Colonic mucosa (tissue), 4 donors: Measurements from ENCODE around the gene NTM. TPM values are rescaled to one million over a fixed set of nuclear protein-coding genes. Genes with fewer than 3 reads are reported as not detected.

ENCODE experiments used
- DNase-seq: peaks from one replicate; pipeline ENCODE4 v3.0.0-alpha.2; 2020
- H3K27ac ChIP-seq: fragments of 200-600 bp; one replicate; pipeline ENCODE4 v1.8.0; 2021
- H3K27me3 ChIP-seq: fragments of 200-600 bp; one replicate; pipeline ENCODE4 v1.8.0; 2021
- H3K36me3 ChIP-seq: fragments of 200-600 bp; one replicate; pipeline ENCODE4 v1.8.0; 2021
- H3K4me1 ChIP-seq: fragments of 200-600 bp; one replicate; pipeline ENCODE4 v1.8.0; 2021; ENCODE audit warnings: mild to moderate bottlenecking
- H3K4me3 ChIP-seq: fragments of 200-600 bp; one replicate; pipeline ENCODE4 v1.8.0; 2021
- H3K9ac ChIP-seq, 2 donors: one replicate each; pipeline ENCODE4 v1.7.0; 2013; ENCODE audit warnings: control low read depth in 2 of 2, low read depth in 2 of 2, low read length in 2 of 2
- H3K9me3 ChIP-seq: fragments of 200-600 bp; one replicate; pipeline ENCODE4 v1.8.0; 2021
- intact Hi-C: fragments of 100-400 bp; cut with DNase I; formaldehyde crosslinking; loops from one replicate; pipeline ENCODE4 v1.14.1; 2022
- total RNA-seq, 2 donors: library from RNA; stranded (reverse); fragmentation: NEBNext Ultra II Directional in 1 of 2; extraction: Animal tissue kit (Norgen Biotek cat#: 25700) in 1 of 2; gene quantifications; one replicate each; pipeline ENCODE4 v1.2.1, GENCODE V29; 2021
- TF ChIP-seq, protein P1 (sequence below): fragments of 200-600 bp; IDR thresholded peaks from one replicate; pipeline ENCODE4 v1.8.0; 2022; ENCODE audit warnings: antibody characterized with exemption, mild to moderate bottlenecking
- donor health status: healthy.
- donor health status: DM: no; HTN: no; CAD: no.
- donor health status: DM: no; HTN: no; CAD: no.

The NTM gene
- total RNA-seq, 2 donors from 2014 or later, result 1.6 to 2.8 TPM

DNA sequence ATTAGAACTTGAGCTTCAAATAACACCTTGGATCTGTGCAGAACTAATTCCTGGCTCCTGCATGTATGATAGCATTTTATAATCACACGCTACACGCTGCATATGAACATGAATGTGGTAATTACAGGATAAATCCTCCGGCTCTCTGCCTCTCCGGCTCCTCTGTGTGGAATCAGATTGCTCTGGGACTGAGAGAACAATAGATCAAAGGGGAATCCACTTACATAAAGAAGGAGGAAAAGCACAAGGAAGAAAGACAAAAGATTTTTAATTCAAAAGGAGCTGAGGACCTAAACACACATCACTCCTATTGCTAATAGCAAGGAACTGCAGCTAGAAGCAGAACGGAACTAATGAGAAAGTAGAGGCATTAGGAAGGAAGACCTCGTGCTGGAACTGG lies 240.9 kb downstream of the NTM start:
- H3K27me3 ChIP-seq, result no peaks in the 10 kb centered on the region
- intact Hi-C loops, result no loop called here
- H3K36me3 ChIP-seq, result no peaks in the 10 kb centered on the region
- H3K9ac ChIP-seq, result no peak overlapping the region
- H3K4me1 ChIP-seq, result no peaks in the 10 kb centered on the region
- no peak overlapping the region for H3K27ac ChIP-seq
- H3K9me3 ChIP-seq, result no peaks in the 10 kb centered on the region
- H3K4me3 ChIP-seq, result no peak overlapping the region
- TF ChIP-seq, protein P1, sequence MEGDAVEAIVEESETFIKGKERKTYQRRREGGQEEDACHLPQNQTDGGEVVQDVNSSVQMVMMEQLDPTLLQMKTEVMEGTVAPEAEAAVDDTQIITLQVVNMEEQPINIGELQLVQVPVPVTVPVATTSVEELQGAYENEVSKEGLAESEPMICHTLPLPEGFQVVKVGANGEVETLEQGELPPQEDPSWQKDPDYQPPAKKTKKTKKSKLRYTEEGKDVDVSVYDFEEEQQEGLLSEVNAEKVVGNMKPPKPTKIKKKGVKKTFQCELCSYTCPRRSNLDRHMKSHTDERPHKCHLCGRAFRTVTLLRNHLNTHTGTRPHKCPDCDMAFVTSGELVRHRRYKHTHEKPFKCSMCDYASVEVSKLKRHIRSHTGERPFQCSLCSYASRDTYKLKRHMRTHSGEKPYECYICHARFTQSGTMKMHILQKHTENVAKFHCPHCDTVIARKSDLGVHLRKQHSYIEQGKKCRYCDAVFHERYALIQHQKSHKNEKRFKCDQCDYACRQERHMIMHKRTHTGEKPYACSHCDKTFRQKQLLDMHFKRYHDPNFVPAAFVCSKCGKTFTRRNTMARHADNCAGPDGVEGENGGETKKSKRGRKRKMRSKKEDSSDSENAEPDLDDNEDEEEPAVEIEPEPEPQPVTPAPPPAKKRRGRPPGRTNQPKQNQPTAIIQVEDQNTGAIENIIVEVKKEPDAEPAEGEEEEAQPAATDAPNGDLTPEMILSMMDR, result no peak
- DNase-seq, result no peak

DNA sequence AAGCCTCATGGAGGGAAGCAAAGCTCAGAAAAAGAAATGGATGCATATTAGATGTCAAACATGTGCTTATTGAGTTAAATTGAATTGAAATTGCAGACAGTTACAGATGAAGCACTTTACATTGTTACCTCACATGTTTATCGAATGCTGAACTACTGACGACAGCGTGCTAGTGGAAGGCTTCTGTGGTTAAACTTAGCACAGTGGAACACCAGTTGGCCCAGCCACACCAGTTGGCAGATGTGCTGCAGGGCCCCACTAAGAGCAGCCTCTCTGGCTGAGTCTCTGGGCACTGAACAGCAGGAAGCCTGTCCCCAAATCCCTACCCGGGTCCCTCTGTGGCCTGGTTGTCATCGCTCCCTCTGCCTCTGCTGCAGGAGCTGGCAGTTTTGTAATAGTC lies 242.1 kb downstream of the NTM start:
- no peak overlapping the region for H3K27ac ChIP-seq
- no peak for DNase-seq
- TF ChIP-seq, protein P1, result no peak
- H3K9ac ChIP-seq, result no peak overlapping the region
- H3K27me3 ChIP-seq, result no peaks in the 10 kb centered on the region
- no peaks in the 10 kb centered on the region for H3K36me3 ChIP-seq
- no peak overlapping the region for H3K4me3 ChIP-seq
- H3K4me1 ChIP-seq, result no peaks in the 10 kb centered on the region
- intact Hi-C loops, result no loop called here
- no peaks in the 10 kb centered on the region for H3K9me3 ChIP-seq

DNA sequence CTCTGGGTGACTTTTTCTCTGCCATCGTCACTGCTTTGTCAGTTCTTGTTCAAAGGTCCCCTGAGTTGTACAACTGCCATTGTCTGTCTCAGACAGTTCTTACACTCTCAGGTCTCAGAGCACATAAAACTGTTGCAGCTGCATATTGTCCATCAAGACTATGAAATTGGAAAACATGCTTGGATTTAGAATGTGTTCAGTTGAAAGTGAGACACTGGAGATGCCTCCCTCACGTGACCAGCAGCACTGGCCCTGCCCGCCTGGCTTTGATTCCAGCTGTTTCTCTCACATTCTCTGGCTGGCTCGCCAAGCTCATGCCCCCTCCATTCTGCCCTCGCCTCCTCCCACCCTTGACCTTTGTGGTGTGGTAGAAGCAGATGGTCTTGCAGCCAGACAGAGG lies 244.2 kb downstream of the NTM start:
- Histone ChIP-seq H3K9ac (no peak overlapping the region), H3K27ac (no peak overlapping the region), H3K4me1 (no peaks in the 10 kb centered on the region), H3K36me3 (no peaks in the 10 kb centered on the region), H3K9me3 (no peaks in the 10 kb centered on the region), H3K4me3 (no peak overlapping the region), H3K27me3 (no peaks in the 10 kb centered on the region)
- DNase-seq, result no peak
- TF ChIP-seq, protein P1, result no peak
- intact Hi-C loops, result no loop called here

DNA sequence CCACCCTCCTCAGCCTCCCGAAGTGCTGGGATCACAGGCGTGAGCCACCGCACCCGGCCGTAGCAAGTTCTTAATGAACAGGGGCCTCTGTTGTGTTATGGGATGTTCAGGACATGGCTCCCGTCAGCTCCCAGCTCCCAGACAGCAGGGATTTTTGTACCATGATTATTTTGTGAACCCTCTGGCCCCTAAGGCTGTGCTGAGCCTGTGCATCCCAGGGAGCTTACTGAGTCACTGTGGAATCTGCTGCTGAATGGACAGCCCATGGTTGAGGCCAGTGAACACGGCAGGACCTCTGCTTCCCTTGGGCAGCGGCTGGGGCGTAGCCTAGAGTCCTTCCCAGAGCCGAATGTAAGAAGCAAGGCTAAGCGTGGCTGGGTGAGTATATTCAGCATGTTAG lies 245.2 kb downstream of the NTM start:
- no peak overlapping the region for H3K4me3 ChIP-seq
- TF ChIP-seq, protein P1, result no peak
- no peaks in the 10 kb centered on the region for H3K36me3 ChIP-seq
- no peaks in the 10 kb centered on the region for H3K9me3 ChIP-seq
- no peak for DNase-seq
- no peak overlapping the region for H3K27ac ChIP-seq
- no peaks in the 10 kb centered on the region for H3K4me1 ChIP-seq
- no peak overlapping the region for H3K9ac ChIP-seq
- no peaks in the 10 kb centered on the region for H3K27me3 ChIP-seq
- intact Hi-C loops, result no loop called here

DNA sequence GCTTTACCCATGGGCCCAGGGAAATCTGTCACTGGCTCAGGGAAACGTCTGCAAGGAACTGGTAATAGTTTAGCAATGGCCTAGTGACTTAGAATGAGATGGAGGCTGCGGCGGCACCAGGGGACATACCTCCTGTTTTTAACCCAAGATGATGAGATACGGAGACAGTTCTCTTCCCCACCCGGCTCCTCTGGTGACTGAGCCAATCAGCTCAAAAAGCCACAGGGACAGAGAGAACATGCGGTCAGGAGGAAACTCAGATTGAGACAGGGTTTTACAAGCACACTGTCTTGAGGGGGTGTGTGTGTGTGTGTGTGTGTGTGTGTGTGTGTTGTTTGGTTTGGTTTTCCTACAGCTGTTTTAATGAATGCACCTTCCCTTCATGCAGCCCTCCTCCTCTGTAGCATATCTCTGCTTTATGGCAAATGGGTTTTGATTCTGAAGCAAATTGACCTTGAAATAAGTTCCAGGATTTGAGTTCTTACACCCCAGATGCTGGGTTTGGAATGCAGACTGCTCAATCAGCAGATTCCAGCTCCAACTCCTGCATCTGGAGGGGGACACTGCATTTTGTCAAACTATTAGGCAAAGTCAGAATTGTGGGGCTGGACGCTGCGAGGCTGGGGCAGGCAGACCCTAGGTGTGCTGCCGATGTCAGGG lies 246.2 kb downstream of the NTM start:
- Histone ChIP-seq H3K27ac (no peak overlapping the region), H3K27me3 (no peaks in the 10 kb centered on the region), H3K9me3 (no peaks in the 10 kb centered on the region), H3K4me3 (no peak overlapping the region), H3K36me3 (no peaks in the 10 kb centered on the region), H3K9ac (no peak overlapping the region), H3K4me1 (no peaks in the 10 kb centered on the region)
- no peak for DNase-seq
- TF ChIP-seq, protein P1, result no peak
- intact Hi-C loops, result no loop called here
